ENCODE measurements around the gene SLC16A4. TPM values are rescaled to one million over a fixed set of nuclear protein-coding genes. Genes with fewer than 3 reads are reported as not detected.

SLC16A4 gene
- total RNA-seq, 1 donor from 2014 or later, result 14.8 TPM

Other genes with a start within 250 kb of the SLC16A4 start
- gene SLC6A17, start 240.5 kb downstream of the SLC16A4 start, total RNA-seq, result 3.6 and 4.4 TPM in 2 replicates
- gene KCNC4, start 180.7 kb downstream of the SLC16A4 start, total RNA-seq, result 2.6 and 3.1 TPM in 2 replicates
- gene RBM15, start 51.6 kb downstream of the SLC16A4 start, total RNA-seq, result 20.4 and 21.1 TPM in 2 replicates
- gene LAMTOR5, start 16.7 kb upstream of the SLC16A4 start, total RNA-seq, result 113 and 126 TPM in 2 replicates
- gene PROK1, start 60.1 kb upstream of the SLC16A4 start, total RNA-seq, result not detected in 2 replicates
- not detected in 2 replicates for gene KCNA10, start 128.1 kb upstream of the SLC16A4 start, total RNA-seq
- gene KCNA2, start 215.3 kb upstream of the SLC16A4 start, total RNA-seq, result 0.57 and 1.0 TPM in 2 replicates